Hematopoietic multipotent progenitor cell treated with erythropoietin and hydrocortisone succinate and interleukin-3 and kit ligand, for 17 days (in vitro differentiated cells): ENCODE measurements around the gene PLAAT2.
A peak's percentile ranks its signal among the peaks of the same experiment; 100 is the strongest.
"Not testable (repeated sequence)": the region's sequence is repeated elsewhere in the genome, so short reads cannot be mapped to it uniquely, and the experiment has no call there.

Source experiments
- DNase-seq: peaks from one replicate; pipeline ENCODE4 v3.0.0-alpha.2; 2015; ENCODE audit warnings: low spot score

PLAAT2 gene

DNA sequence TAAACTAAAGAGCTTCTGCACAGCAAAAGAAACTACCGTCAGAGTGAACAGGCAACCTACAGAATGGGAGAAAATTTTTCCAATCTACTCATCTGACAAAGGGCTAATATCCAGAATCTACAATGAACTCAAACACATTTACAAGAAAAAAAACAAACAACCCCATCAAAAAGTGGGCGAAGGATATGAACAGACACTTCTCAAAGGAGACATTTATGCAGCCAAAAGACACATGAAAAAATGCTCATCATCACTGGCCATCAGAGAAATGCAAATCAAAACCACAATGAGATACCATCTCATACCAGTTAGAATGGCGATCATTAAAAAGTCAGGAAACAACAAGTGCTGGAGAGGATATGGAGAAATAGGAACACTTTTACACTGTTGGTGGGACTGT, 15.7 kb upstream of the PLAAT2 start:
- DNase-seq: not testable (repeated sequence)

GRCh38 chr11:63574856-63575602, 11.8 kb upstream of the PLAAT2 start:
- no peak for DNase-seq

DNA sequence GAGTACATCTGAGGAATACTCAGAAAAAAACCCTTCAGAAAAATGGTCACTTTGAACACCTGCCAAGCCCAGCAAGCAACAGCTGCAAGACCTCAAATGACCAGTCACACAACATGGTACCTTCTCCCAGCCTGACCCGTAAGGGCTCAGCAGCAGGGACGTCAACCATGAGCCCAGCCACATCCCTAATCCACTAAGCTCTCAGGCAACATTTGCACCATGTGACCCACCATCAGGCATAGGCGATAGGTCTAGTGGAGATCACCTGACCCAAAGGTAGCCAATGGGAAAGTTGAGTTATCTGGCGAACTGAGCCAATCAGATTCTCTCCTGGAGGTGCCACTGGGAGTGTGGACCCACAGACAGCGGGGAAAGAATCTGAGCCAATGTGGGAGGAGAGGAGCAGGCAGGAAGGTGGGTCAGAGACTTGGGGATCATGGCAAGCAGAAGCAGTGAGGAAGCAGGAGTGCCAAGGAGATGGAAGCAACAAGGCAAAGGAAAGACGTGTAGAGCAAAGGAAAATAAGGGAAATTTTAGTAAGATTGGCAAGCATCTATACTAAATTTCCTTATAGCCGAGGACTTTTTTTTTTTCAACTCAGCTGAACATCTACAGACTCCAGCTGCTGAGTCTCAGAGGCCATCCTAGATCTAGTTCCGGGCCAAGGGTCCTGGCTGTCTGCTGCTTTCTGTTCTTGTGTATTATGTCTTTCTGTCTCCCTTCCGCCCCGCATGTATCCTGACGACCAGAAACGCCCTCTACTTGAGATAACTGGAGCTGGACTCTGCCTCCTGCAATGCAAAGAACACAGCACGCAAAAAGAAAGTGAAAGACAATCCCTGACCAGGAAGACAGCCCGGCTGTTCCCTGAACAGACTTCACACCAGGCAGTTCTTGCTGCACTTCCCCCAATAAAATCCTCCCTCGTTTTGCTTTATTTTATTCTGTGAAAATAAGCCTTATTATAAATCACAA, 11.0 kb upstream of the PLAAT2 start:
- DNase-seq: peak; percentile 66

DNA sequence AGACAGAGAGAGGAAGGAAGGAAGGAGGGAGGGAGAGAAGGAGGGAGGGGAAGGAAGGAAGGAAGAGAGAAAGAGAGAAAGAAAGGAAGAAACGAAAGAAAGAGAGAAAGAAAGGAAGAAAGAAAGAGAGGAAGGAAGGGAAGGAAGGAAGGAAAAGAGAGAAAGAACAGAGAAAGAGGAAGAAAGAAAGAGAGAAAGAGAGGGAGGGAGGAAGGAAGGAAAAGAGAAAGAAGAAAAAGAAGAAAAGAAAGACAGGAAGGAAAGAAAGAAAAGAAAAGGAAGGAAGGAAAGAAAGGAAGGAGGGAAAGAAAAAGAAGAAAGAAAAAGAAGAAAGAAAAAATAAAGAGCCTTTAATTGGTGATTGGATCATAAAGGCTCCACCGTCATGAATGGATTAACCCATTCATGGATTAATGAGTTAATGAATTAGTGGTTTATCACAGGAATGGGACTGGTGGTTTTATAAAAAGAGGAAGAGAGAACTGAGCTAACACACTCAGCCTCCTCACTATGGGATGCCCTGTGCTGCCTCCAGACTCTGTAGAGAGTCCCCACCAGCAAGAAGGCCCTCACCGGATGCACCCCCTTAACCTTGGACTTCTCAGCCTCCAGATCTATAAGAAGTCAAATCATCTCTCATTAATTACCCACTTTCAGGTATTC, 9.0 kb upstream of the PLAAT2 start:
- DNase-seq: no peak

- DNase-seq: no peak
These were observed 6.4 kb upstream of the PLAAT2 start for GRCh38 chr11:63569570-63569969.

GRCh38 chr11:63567044-63567840, 4.1 kb upstream of the PLAAT2 start:
- DNase-seq: peak; percentile 83

GRCh38 chr11:63564784-63565350, 1.7 kb upstream of the PLAAT2 start:
- no peak for DNase-seq

DNA sequence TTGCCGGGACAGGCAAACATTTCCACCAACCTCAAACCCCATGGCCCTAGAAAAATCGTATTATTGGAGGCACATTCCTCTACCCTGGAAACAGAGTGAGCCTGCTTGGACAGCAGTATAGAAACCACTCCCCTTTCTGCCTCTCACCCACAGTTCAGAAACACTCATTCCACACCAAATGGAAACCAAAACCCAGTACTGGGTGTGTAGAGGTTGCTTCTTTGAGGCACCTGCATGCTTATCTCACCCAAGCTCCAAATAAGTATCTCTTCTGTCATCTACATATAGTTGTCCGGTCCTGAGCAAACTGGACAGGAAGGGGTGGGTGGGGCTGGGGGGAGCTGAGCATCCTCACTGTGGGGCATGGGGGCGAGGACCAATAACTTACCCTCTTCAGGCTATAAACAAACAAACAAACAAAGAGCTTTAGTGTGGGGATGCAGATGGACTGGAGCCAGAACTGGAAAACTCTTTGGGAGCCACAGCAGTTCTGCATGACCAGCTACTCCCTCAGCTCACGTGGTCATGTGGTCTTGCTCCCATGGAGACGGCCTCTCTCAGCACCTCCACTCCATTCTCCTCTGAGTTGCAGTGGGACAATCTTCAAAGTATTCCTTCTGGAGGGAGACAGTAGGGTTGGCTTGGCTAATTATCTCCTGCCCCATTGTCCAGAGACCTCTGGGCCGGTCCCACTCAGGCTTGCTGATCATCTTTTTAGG, 1.0 kb upstream of the PLAAT2 start:
- no peak for DNase-seq

GRCh38 chr11:63560506-63561180, 2.5 kb downstream of the PLAAT2 start:
- DNase-seq: peak; percentile 29

DNA sequence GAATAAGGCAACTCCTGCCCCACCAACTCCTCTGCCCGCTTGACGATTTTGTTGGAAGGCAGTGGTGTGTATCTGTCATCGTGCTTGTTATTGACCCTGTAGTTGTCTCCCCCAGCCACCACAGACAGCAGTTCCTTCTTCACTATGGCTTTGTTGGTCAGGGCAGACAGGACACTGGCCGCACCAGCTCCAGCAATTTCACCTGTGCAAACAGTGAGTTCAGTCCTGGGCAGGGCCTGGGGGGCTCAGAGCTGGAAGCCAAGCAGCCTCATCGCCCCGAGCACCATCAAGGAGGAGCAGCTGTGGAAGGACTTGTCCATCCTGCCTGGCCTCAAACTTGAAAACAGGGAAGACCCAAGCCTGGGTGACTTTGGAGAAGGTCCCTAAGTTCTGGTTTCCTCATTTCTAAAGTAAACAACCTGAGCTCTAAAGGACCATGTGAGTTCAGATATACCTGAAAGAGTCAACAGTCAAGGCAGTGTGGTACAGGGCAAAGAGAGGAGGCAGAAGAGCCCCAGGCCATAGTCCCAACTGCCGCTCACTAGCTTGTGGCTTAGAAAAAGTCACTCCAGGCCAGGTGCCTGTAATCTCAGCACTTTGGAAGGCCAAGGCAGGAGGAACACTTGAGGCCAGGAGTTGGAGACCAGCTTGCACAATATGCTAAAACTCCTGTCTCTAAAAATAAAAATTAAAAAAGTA, 4.6 kb downstream of the PLAAT2 start:
- no peak for DNase-seq

- no peak for DNase-seq
These were observed 5.6 kb downstream of the PLAAT2 start for GRCh38 chr11:63557570-63557969.

DNA sequence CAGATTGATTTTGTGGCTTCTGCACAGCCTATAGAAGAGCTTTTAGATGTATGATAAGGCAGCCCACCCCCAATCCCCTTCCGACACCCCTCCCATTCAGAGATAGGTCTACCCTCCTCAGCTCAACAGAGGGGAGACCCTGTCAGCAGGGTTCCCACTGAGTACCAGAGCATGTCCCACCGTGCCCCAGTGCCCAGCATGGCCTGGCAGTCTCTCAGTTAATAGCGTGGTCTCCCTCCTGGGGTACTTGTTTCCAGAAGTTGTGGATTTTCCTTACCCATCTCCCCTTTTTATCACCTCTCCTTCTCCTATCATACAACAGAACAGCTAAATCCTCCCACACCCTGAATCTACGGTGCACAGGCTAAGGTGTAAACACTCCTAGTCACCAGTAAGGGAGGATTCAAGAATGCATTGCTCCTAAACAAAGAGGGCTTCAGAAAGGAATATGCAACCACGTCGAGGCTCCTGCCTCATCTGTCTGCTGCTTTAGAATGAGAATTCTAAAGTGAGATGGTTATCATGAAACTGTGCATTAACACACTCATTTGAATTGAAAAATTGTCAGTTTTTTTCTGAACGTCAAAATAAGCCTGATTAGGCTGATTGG, 6.7 kb downstream of the PLAAT2 start:
- no peak for DNase-seq

DNA sequence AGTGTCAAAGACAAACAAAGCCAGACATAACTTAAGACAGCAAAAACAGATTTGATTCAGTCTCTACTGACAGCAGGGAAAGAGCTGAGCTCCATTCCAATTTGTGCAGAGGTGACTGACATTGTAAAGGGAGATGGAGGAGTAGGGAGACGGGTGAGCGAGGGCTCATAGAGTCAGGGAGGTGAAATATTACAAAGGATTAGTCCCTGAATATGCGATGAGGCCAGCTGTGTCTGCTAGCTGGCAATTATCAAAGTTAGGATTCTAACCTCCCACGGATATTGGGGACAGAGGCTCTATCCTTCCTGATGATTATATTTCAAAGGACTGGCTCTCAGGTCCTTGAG, 8.3 kb downstream of the PLAAT2 start:
- no peak for DNase-seq

- no peak for DNase-seq
These were observed 9.4 kb downstream of the PLAAT2 start for GRCh38 chr11:63553759-63554158.

GRCh38 chr11:63552921-63553320, 10.3 kb downstream of the PLAAT2 start:
- DNase-seq: no peak

GRCh38 chr11:63551889-63552266, 11.3 kb downstream of the PLAAT2 start:
- no peak for DNase-seq

- no peak for DNase-seq
These were observed 11.9 kb downstream of the PLAAT2 start for GRCh38 chr11:63551091-63551888.

DNA sequence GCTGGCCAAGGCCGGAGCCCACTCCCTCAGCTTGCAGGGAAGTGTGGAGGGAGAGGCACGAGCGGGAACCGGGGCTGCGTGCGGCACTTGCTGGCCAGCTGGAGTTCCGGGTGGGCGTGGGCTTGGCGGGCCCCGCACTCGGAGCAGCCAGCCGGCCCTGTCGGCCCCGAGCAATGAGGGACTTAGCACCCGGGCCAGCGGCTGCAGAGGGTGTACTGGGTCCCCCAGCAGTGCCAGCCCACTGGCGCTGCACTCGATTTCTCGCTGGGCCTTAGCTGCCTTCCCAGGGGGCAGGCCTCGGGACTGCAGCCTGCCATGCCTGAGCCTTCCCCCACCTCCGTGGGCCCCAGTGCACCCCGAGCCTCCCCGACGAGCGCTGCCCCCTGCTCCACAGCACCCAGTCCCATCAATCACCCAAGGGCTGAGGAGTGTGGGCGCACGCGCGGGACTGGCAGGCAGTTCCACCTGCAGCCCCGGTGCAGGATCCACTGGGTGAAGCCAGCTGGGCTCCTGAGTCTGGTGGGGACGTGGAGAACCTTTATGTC, 13.0 kb downstream of the PLAAT2 start:
- not testable (repeated sequence) for DNase-seq
